Parathyroid adenoma (tissue), 2 donors: ENCODE results near the gene HOXA13.

Source experiments
- H2AFZ ChIP-seq: fragments of 300-600 bp; sonication (generic); one replicate; pipeline ENCODE4 v1.7.0; 2017; ENCODE audit warnings: antibody characterized with exemption, mild to moderate bottlenecking
- H3K27ac ChIP-seq: fragments of 300-600 bp; sonication (generic); one replicate; pipeline ENCODE4 v1.7.0; 2017
- H3K27me3 ChIP-seq: fragments of 300-600 bp; sonication (generic); one replicate; pipeline ENCODE4 v1.7.0; 2017; ENCODE audit warnings: low read length; ENCODE audit not compliant: control insufficient read depth, insufficient read depth
- H3K36me3 ChIP-seq: fragments of 300-600 bp; sonication (generic); one replicate; pipeline ENCODE4 v1.7.0; 2017; ENCODE audit warnings: low read length; ENCODE audit not compliant: control insufficient read depth, insufficient read depth
- H3K4me1 ChIP-seq: fragments of 300-600 bp; sonication (generic); one replicate; pipeline ENCODE4 v1.7.0; 2017; ENCODE audit warnings: control low read depth
- H3K4me2 ChIP-seq: fragments of 300-600 bp; sonication (generic); one replicate; pipeline ENCODE4 v1.7.0; 2017; ENCODE audit warnings: low read length
- H3K4me3 ChIP-seq: fragments of 300-600 bp; sonication (generic); one replicate; pipeline ENCODE4 v1.7.0; 2017; ENCODE audit warnings: low read depth, low read length
- H3K79me2 ChIP-seq: fragments of 300-600 bp; sonication (generic); one replicate; pipeline ENCODE4 v1.7.0; 2017; ENCODE audit warnings: control low read depth
- H3K9ac ChIP-seq: fragments of 300-600 bp; sonication (generic); one replicate; pipeline ENCODE4 v1.7.0; 2017; ENCODE audit warnings: mild to moderate bottlenecking
- H3K9me3 ChIP-seq: fragments of 300-600 bp; sonication (generic); one replicate; pipeline ENCODE4 v1.7.0; 2017; ENCODE audit warnings: low read length; ENCODE audit not compliant: control insufficient read depth
- CTCF ChIP-seq: fragments of 300-600 bp; sonication (generic); IDR thresholded peaks from one replicate; pipeline ENCODE4 v1.7.0; 2017; ENCODE audit warnings: antibody characterized with exemption, mild to moderate bottlenecking
- donor health status: primary hyperparathyroidism.

Gene HOXA13

GRCh38 chr7:27196287-27196767 is 3.6 kb downstream of the HOXA13 start:
- Histone ChIP-seq H3K27me3 (peaks cover 13% of the 10 kb centered on the region), H3K27ac (no peak overlapping the region), H3K9ac (no peak overlapping the region), H2AFZ (no peak overlapping the region), H3K4me3 (no peak overlapping the region), H3K4me2 (no peak overlapping the region), H3K9me3 (no peaks in the 10 kb centered on the region), H3K79me2 (no peaks in the 10 kb centered on the region), H3K4me1 (no peaks in the 10 kb centered on the region), H3K36me3 (no peaks in the 10 kb centered on the region)
- peak; percentile 37 for TF ChIP-seq CTCF

GRCh38 chr7:27194686-27195379 is 5.1 kb downstream of the HOXA13 start:
- Histone ChIP-seq H3K27ac (no peak overlapping the region), H3K4me2 (no peak overlapping the region), H3K79me2 (no peaks in the 10 kb centered on the region), H3K9ac (no peak overlapping the region), H2AFZ (no peak overlapping the region), H3K4me1 (no peaks in the 10 kb centered on the region), H3K27me3 (peaks cover 18% of the 10 kb centered on the region), H3K36me3 (no peaks in the 10 kb centered on the region), H3K9me3 (no peaks in the 10 kb centered on the region), H3K4me3 (no peak overlapping the region)
- no peak for TF ChIP-seq CTCF

GRCh38 chr7:27194002-27194352 is 5.9 kb downstream of the HOXA13 start:
- Histone ChIP-seq H3K79me2 (no peaks in the 10 kb centered on the region), H3K4me1 (no peaks in the 10 kb centered on the region), H3K9ac (no peak overlapping the region), H3K9me3 (no peaks in the 10 kb centered on the region), H2AFZ (no peak overlapping the region), H3K4me2 (no peak overlapping the region), H3K27me3 (peaks cover 18% of the 10 kb centered on the region), H3K36me3 (no peaks in the 10 kb centered on the region), H3K27ac (no peak overlapping the region), H3K4me3 (no peak overlapping the region)
- no peak for TF ChIP-seq CTCF

GRCh38 chr7:27193335-27194001 is 6.4 kb downstream of the HOXA13 start:
- Histone ChIP-seq H3K36me3 (no peaks in the 10 kb centered on the region), H3K9ac (no peak overlapping the region)

More at GRCh38 chr7:27193335-27194001, 6.4 kb downstream of the HOXA13 start:
- Histone ChIP-seq H3K4me3 (no peak overlapping the region), H3K79me2 (no peaks in the 10 kb centered on the region), H3K4me2 (no peak overlapping the region), H3K27me3 (peaks cover 21% of the 10 kb centered on the region), H3K27ac (no peak overlapping the region), H3K9me3 (no peaks in the 10 kb centered on the region), H2AFZ (no peak overlapping the region), H3K4me1 (no peaks in the 10 kb centered on the region)
- no peak for TF ChIP-seq CTCF
